ENCODE data around the gene TMEM17. TPM values are rescaled to one million over a fixed set of nuclear protein-coding genes. Genes with fewer than 3 reads are reported as not detected.

Gene TMEM17
- total RNA-seq, 4 donors from 2014 or later, result 1.4 to 4.4 (median 1.6) TPM

DNA sequence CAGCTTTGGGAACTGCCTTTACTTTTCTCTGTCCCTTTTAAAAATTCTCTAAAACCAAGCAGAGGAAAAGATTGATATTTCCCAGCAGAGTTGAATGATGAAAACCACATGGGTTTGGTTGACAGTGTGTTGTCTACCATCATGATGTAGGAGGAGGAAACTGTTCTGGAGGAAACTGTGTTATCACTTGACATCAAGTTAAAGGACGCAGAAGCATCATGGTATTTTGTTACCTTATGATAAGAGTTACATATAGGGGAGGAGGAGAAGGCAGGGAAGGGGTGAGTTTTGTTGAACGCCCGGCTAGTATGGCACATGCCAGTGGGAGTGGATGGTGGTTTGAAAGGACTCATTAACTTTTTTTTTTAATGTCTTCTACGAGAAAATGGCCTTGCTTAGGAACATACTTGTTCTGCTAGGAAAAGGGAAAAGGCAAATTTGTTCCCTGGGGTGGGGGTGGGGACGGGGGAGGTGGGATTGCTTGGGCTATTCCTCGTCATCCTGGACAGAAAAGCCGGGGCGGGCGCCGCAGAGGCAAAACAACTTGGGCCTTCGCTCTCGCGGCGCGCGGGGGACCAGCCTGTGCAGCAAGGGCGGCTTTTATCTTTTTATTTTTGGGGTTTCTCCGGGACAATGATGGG lies 766 bp downstream of the TMEM17 start:
- TF ChIP-seq, protein P1, sequence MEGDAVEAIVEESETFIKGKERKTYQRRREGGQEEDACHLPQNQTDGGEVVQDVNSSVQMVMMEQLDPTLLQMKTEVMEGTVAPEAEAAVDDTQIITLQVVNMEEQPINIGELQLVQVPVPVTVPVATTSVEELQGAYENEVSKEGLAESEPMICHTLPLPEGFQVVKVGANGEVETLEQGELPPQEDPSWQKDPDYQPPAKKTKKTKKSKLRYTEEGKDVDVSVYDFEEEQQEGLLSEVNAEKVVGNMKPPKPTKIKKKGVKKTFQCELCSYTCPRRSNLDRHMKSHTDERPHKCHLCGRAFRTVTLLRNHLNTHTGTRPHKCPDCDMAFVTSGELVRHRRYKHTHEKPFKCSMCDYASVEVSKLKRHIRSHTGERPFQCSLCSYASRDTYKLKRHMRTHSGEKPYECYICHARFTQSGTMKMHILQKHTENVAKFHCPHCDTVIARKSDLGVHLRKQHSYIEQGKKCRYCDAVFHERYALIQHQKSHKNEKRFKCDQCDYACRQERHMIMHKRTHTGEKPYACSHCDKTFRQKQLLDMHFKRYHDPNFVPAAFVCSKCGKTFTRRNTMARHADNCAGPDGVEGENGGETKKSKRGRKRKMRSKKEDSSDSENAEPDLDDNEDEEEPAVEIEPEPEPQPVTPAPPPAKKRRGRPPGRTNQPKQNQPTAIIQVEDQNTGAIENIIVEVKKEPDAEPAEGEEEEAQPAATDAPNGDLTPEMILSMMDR (IDR thresholded peaks at IDR 0.05; ENCODE audit: low read depth), result no peak

DNA sequence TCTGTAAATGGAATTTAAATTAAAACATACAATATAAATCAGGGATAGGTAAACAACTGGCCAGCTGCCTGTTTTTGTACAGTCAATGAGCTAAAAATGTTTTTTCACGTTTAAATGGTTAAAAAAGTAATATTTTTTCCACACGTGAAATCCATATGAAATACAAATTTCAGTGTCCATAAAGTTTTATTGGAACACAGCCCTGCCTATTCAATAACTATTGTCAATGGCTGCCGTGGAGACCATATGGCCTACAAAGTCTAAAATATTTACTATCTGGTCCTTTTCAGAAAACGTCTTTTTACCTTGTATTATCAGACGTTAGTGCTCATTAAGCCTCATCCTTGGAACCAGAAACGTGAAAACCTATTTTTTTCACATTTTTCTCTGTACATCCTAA lies 1.3 kb downstream of the TMEM17 start:
- TF ChIP-seq, protein P1 (IDR thresholded peaks at IDR 0.05; ENCODE audit: low read depth), result no peak

DNA sequence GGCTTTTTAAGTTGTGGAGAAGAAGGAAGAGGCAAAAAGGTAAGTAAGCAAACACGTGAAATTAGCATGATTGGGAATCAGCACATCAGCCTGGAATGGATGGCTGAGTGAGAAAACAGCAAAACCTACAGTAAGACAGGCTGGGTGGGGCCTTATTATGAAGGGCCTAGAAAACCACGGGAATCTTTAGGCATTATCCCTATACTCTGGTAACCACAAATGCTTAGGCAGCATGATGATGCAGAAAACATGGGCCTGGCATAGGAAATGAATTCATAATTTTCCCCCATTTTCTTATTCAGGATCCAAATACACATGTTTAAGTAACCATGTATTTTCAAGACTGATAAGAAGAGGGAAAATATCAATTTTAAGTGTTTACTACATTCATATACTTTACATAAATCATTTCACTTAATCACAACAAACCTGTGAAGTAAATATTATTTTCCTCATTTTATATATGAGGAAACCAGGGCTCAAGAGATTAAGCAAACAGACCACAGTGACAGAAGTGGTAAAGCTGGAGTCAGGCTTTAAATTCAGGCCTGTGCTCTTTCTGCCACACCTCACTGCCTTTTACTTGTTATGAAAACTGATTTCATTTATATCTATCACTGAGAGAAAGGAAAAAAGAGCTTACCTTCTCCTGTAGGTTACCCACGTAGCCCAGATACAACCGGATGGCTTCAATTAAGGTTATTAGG lies 4.0 kb downstream of the TMEM17 start:
- TF ChIP-seq, protein P1 (IDR thresholded peaks at IDR 0.05; ENCODE audit: low read depth), result no peak

DNA sequence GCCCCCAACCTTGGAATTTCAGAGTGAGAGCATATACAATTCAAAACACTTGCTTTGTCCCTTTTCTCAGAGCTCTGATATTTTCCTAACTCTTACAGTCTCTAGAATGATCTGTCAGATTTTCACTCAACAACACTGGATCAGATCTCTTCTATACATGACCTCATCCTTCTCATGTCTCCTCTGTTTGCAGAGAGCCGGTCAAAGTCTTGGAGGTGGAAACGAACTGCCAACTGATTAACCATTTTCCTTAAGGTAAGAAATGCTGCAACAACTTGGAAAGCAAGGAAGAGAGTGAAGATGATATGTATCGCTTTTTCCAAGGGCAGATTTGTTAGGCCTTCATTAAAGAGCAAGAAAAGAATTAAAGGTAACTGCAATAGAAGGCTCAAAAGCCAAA lies 4.9 kb downstream of the TMEM17 start:
- TF ChIP-seq, protein P1 (IDR thresholded peaks at IDR 0.05; ENCODE audit: low read depth), result no peak

DNA sequence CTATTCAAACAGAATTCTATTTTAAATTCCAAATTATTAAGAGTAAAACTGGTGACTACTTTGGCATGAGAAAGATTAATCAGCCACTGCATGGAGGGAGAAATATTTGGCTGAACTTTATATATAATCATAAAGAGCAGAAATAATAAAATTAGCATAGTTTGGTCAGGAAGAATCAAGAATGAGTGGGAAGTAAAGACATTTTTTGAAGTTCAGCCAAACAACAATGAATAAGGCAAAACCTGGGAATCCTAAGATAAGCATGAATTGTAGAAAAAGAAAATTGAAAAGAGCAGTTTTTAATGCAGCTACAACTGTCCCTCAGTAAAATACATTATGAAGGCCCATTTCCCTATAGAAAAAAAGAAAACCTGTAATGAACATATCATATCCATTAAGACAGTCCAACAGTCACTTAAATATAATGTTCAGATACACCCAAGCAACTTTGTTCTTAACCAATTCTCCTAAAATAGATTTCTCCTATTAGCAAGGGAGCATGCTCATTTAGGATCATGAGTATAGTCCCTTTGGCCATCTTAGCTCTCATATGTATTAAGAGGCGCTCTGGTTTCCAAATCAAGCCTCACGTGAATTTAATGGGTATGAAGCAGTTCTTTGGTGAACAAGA lies 6.5 kb downstream of the TMEM17 start:
- TF ChIP-seq, protein P1 (IDR thresholded peaks at IDR 0.05; ENCODE audit: low read depth), result no peak

DNA sequence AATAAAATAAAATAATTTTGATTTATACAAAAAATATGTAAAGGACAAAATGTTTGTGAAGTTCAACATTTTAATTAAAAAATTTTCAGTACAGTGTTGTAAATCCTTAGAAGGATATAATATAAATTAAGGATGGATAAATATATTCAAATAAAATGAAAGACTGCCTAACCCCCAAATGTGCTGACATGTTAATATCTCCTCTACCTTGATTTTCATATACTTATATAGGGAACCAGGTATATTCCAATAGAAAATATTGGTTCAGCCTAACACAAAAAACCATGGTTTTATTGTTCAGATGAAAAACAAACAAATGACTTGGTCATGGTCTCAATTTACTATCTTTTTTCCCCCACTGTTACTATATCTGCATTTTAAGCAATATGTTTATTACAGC lies 7.3 kb downstream of the TMEM17 start:
- TF ChIP-seq, protein P1 (IDR thresholded peaks at IDR 0.05; ENCODE audit: low read depth), result no peak

DNA sequence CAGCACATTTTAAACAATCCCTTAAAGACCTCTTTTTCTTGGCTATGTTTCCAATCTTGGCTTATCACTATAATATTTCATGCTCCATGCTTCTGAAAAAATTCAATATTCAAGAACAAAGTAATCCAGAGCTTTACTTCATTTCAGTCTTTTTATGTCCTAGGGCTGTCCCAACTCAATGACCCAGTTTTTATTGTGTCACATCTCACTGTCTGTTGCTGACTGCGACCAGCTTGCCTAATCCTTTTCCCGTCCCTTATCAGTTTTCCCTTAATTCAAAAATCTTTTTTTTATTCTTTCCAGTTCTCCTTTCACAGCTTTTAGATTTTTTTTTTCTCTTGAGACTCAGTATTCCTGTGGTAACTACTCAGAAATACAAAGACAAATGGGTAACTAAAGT lies 10.2 kb downstream of the TMEM17 start:
- TF ChIP-seq, protein P1 (IDR thresholded peaks at IDR 0.05; ENCODE audit: low read depth), result no peak
